ENCODE data around the gene SYNPO2.

Gene SYNPO2

GRCh38 chr4:118909173-118909956 is 20.7 kb downstream of the SYNPO2 start:
- H3K4me3 ChIP-seq (ENCODE audit: low read length, poor library complexity, severe bottlenecking), result no peak overlapping the region
- H3K9ac ChIP-seq (ENCODE audit: low read depth, low read length, poor library complexity, severe bottlenecking), result no peak overlapping the region
- H3K27me3 ChIP-seq (ENCODE audit: insufficient read depth, low read length, poor library complexity, severe bottlenecking), result no peaks in the 10 kb centered on the region
- no peak for TF ChIP-seq CTCF (conservative IDR thresholded peaks at IDR 0.05; ENCODE audit: low read length)
- TF ChIP-seq EZH2phosphoT487 (IDR thresholded peaks at IDR 0.05; ENCODE audit: borderline replicate concordance), result no peak
- no peaks in the 10 kb centered on the region for H3F3A ChIP-seq (ENCODE audit: low read depth)
- no peaks in the 10 kb centered on the region for H3K4me1 ChIP-seq (ENCODE audit: insufficient read depth, low read length, poor library complexity, severe bottlenecking)
- H3K9me2 ChIP-seq (replicated peaks; ENCODE audit: low read depth, low read length), result no peaks in the 10 kb centered on the region
- no peaks in the 10 kb centered on the region for H3K79me2 ChIP-seq (ENCODE audit: insufficient read depth, low read length)
- H4K20me1 ChIP-seq (ENCODE audit: insufficient read depth, low read length, poor library complexity, severe bottlenecking), result no peaks in the 10 kb centered on the region
- no peaks in the 10 kb centered on the region for H3K9me3 ChIP-seq (ENCODE audit: insufficient read depth, low read depth, low read length)
- H3K4me2 ChIP-seq (ENCODE audit: low read depth, low read length, poor library complexity, severe bottlenecking), result no peak overlapping the region
- H3K36me3 ChIP-seq (ENCODE audit: insufficient read depth, low read length), result no peaks in the 10 kb centered on the region
- no peak overlapping the region for H2AFZ ChIP-seq (ENCODE audit: low read length)

GRCh38 chr4:118910221-118910620 is 21.6 kb downstream of the SYNPO2 start:
- no peak overlapping the region for H2AFZ ChIP-seq (ENCODE audit: low read length)

GRCh38 chr4:118911238-118911703 is 22.6 kb downstream of the SYNPO2 start:
- no peak overlapping the region for H2AFZ ChIP-seq (ENCODE audit: low read length)

More at GRCh38 chr4:118910221-118910620, 21.6 kb downstream of the SYNPO2 start:
- Histone ChIP-seq H3K4me1 (ENCODE audit: insufficient read depth, low read length, poor library complexity, severe bottlenecking) (no peaks in the 10 kb centered on the region), H4K20me1 (ENCODE audit: insufficient read depth, low read length, poor library complexity, severe bottlenecking) (no peaks in the 10 kb centered on the region), H3K27me3 (ENCODE audit: insufficient read depth, low read length, poor library complexity, severe bottlenecking) (no peaks in the 10 kb centered on the region), H3K4me2 (ENCODE audit: low read depth, low read length, poor library complexity, severe bottlenecking) (no peak overlapping the region), H3K4me3 (ENCODE audit: low read length, poor library complexity, severe bottlenecking) (no peak overlapping the region), H3K9me2 (replicated peaks; ENCODE audit: low read depth, low read length) (no peaks in the 10 kb centered on the region), H3K36me3 (ENCODE audit: insufficient read depth, low read length) (no peaks in the 10 kb centered on the region), H3K9me3 (ENCODE audit: insufficient read depth, low read depth, low read length) (no peaks in the 10 kb centered on the region), H3F3A (ENCODE audit: low read depth) (no peaks in the 10 kb centered on the region), H3K79me2 (ENCODE audit: insufficient read depth, low read length) (no peaks in the 10 kb centered on the region), H3K9ac (ENCODE audit: low read depth, low read length, poor library complexity, severe bottlenecking) (no peak overlapping the region)
- TF ChIP-seq EZH2phosphoT487 (IDR thresholded peaks at IDR 0.05; ENCODE audit: borderline replicate concordance) (no peak), CTCF (conservative IDR thresholded peaks at IDR 0.05; ENCODE audit: low read length) (no peak)

More at GRCh38 chr4:118911238-118911703, 22.6 kb downstream of the SYNPO2 start:
- no peaks in the 10 kb centered on the region for H3K9me2 ChIP-seq (replicated peaks; ENCODE audit: low read depth, low read length)
- H3K4me3 ChIP-seq (ENCODE audit: low read length, poor library complexity, severe bottlenecking), result no peak overlapping the region
- H3K9me3 ChIP-seq (ENCODE audit: insufficient read depth, low read depth, low read length), result no peaks in the 10 kb centered on the region
- H4K20me1 ChIP-seq (ENCODE audit: insufficient read depth, low read length, poor library complexity, severe bottlenecking), result no peaks in the 10 kb centered on the region
- H3K4me2 ChIP-seq (ENCODE audit: low read depth, low read length, poor library complexity, severe bottlenecking), result no peak overlapping the region
- H3F3A ChIP-seq (ENCODE audit: low read depth), result no peaks in the 10 kb centered on the region
- H3K36me3 ChIP-seq (ENCODE audit: insufficient read depth, low read length), result no peaks in the 10 kb centered on the region
- no peak for TF ChIP-seq EZH2phosphoT487 (IDR thresholded peaks at IDR 0.05; ENCODE audit: borderline replicate concordance)
- no peak for TF ChIP-seq CTCF (conservative IDR thresholded peaks at IDR 0.05; ENCODE audit: low read length)
- H3K9ac ChIP-seq (ENCODE audit: low read depth, low read length, poor library complexity, severe bottlenecking), result no peak overlapping the region
- no peaks in the 10 kb centered on the region for H3K4me1 ChIP-seq (ENCODE audit: insufficient read depth, low read length, poor library complexity, severe bottlenecking)
- no peaks in the 10 kb centered on the region for H3K79me2 ChIP-seq (ENCODE audit: insufficient read depth, low read length)
- no peaks in the 10 kb centered on the region for H3K27me3 ChIP-seq (ENCODE audit: insufficient read depth, low read length, poor library complexity, severe bottlenecking)

All from Loucy (cell line).